Ovary (tissue), 3 donors: ENCODE measurements around the gene REV3L.
A peak's percentile ranks its signal among the peaks of the same experiment; 100 is the strongest.

Experiments used
- CTCF ChIP-seq, 3 donors: fragments of 450-650 bp in 2 of 3; fragments of 200-600 bp in 1 of 3; IDR thresholded peaks; one replicate each; pipeline versions ENCODE4 v1.5.1 to v1.8.0; 2016 to 2022; ENCODE audit warnings: antibody characterized with exemption in 3 of 3, mild to moderate bottlenecking in 1 of 3
- EP300 ChIP-seq: sonication (generic); formaldehyde crosslinking; IDR thresholded peaks from one replicate; pipeline ENCODE4 v1.6.1; 2017; ENCODE audit warnings: antibody characterized with exemption
- donor health status: DM: no; HTN: no; CAD: no.

GRCh38 chr6:111482959-111483735, at the start of gene REV3L:
- TF ChIP-seq EP300 (peak; percentile 33), CTCF (IDR thresholded peaks at IDR 0.05) (no peak)
